Breast epithelium (tissue), 4 donors: ENCODE data around the gene CCDC77. TPM values are rescaled to one million over a fixed set of nuclear protein-coding genes. Genes with fewer than 3 reads are reported as not detected.
A peak's percentile ranks its signal among the peaks of the same experiment; 100 is the strongest.
"Not testable (repeated sequence)": the region's sequence is repeated elsewhere in the genome, so short reads cannot be mapped to it uniquely, and the experiment has no call there.

Experiments used
- DNase-seq, 2 donors: peaks; one replicate each; pipeline ENCODE4 v3.0.0-alpha.2; 2019; ENCODE audit warnings: low spot score in 2 of 2
- H3K27ac ChIP-seq, 2 donors: fragments of 200-600 bp; sonication (generic) in 1 of 2; one replicate each; pipeline ENCODE4 v1.5.1; 2016 to 2019; ENCODE audit warnings: mild to moderate bottlenecking in 1 of 2
- H3K27me3 ChIP-seq, 2 donors: fragments of 200-600 bp; sonication (generic) in 1 of 2; one replicate each; pipeline versions ENCODE4 v1.5.1 to v1.6.0; 2017 to 2019; ENCODE audit warnings: control low read depth in 1 of 2, mild to moderate bottlenecking in 1 of 2
- H3K36me3 ChIP-seq: fragments of 200-600 bp; one replicate; pipeline ENCODE4 v1.5.1; 2019
- H3K4me1 ChIP-seq, 2 donors: fragments of 200-600 bp; sonication (generic); one replicate each; pipeline ENCODE4 v1.5.1; 2016 to 2019; ENCODE audit warnings: control low read depth in 1 of 2
- H3K4me3 ChIP-seq, 3 donors: fragments of 200-600 bp; sonication (generic); 1 replicate in 2 of 3; 2 replicates in 1 of 3; pipeline ENCODE4 v1.5.1; 2016 to 2019; ENCODE audit warnings: mild to moderate bottlenecking in 3 of 3, moderate library complexity in 2 of 3
- H3K9me3 ChIP-seq, 2 donors: fragments of 200-600 bp; sonication (generic) in 1 of 2; one replicate each; pipeline ENCODE4 v1.5.1; 2016 to 2019; ENCODE audit warnings: control low read depth in 1 of 2
- POLR2A ChIP-seq: fragments of 450-650 bp; IDR thresholded peaks from one replicate; pipeline ENCODE4 v1.6.1; 2016; ENCODE audit warnings: antibody characterized with exemption, mild to moderate bottlenecking, moderate library complexity
- POLR2AphosphoS5 ChIP-seq, 3 donors: sonication (generic); formaldehyde crosslinking; IDR thresholded peaks; one replicate each; pipeline ENCODE4 v1.6.1; 2017; ENCODE audit warnings: antibody characterized with exemption in 3 of 3
- intact Hi-C: fragments of 100-400 bp; cut with DNase I; formaldehyde crosslinking; loops from one replicate; pipeline ENCODE4 v1.15.1; 2023; ENCODE audit warnings: low total_unique reads
- total RNA-seq, 3 donors: library from RNA; depleted of rRNA; stranded (reverse); fragments of >200 nt; gene quantifications; one replicate each; pipeline ENCODE4 v1.1.0, GENCODE V29; 2016
- TF ChIP-seq, protein P1 (sequence below), 3 donors: fragments of 450-650 bp; IDR thresholded peaks; one replicate each; pipeline ENCODE4 v1.5.1; 2016 to 2017; ENCODE audit warnings: antibody characterized with exemption in 3 of 3, mild to moderate bottlenecking in 3 of 3, moderate library complexity in 3 of 3

CCDC77 gene
- total RNA-seq = 1 to 10 TPM; 5.6 to 8.9 (median 7.5) TPM

DNA sequence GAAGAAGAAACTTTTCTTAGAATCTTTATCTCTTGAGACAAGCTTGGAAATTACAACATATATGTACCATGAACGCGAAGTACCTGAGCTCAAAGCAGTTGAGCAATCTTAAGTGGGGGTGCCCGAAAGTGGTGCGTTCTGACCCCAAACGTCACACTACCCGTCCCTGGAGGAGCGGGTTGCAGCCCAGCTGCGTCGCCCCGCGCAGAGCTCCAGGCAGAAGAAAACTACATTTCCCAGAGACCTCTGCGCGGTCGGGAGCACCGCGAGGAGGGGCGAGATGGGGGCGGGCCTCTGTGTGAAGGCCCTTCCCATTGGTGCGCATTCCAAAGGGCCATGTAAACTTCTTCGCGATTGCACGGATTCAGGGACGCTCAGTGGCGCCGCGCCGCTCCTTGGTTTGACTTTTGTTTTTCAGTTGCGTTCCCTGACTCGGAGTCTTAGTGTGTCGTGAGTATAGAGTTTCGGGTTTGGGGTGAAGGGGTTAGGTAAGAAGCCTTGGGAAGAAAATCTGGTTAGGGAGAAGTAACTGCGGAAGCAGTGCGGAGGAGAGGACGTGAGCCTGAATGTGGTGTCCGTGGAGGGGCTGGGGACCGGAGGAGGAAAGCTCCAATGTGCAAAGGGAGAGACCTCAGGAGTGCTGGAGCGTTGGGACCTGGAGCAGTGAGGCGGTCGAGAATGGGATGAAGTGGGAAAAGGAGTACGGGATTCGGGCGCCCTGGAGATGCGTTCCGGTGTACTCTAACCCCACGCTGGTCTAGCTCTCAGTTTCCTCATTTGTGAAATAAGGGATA is at the start of gene CCDC77:
Gene CCDC77 (plus strand): TSS at position 410 of the 794 bp plus-strand sequence. CDS start 7,740 bp downstream, outside the sequence.
- TF ChIP-seq POLR2A = no peak
- peak; percentile 46 to 60 (median 54) for TF ChIP-seq POLR2AphosphoS5 (IDR thresholded peaks at IDR 0.05)
- TF ChIP-seq, protein P1, sequence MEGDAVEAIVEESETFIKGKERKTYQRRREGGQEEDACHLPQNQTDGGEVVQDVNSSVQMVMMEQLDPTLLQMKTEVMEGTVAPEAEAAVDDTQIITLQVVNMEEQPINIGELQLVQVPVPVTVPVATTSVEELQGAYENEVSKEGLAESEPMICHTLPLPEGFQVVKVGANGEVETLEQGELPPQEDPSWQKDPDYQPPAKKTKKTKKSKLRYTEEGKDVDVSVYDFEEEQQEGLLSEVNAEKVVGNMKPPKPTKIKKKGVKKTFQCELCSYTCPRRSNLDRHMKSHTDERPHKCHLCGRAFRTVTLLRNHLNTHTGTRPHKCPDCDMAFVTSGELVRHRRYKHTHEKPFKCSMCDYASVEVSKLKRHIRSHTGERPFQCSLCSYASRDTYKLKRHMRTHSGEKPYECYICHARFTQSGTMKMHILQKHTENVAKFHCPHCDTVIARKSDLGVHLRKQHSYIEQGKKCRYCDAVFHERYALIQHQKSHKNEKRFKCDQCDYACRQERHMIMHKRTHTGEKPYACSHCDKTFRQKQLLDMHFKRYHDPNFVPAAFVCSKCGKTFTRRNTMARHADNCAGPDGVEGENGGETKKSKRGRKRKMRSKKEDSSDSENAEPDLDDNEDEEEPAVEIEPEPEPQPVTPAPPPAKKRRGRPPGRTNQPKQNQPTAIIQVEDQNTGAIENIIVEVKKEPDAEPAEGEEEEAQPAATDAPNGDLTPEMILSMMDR (IDR thresholded peaks at IDR 0.05) = peak in 1 of 3 donors; percentile 16
- H3K27ac ChIP-seq = peak within 1 kb of the TSS; percentile 21 to 67
- peaks cover 0 to 3% of the 10 kb centered on the region in 2 donors for H3K4me1 ChIP-seq
- H3K27me3 ChIP-seq = no peaks in the 10 kb centered on the region
- DNase-seq = peak; percentile 88 to 89
- intact Hi-C loops = no loop called here
- H3K36me3 ChIP-seq = no peaks in the 10 kb centered on the region
- H3K9me3 ChIP-seq = no peaks in the 10 kb centered on the region
- H3K4me3 ChIP-seq = peak within 1 kb of the TSS; percentile 61 to 72 (median 67)

DNA sequence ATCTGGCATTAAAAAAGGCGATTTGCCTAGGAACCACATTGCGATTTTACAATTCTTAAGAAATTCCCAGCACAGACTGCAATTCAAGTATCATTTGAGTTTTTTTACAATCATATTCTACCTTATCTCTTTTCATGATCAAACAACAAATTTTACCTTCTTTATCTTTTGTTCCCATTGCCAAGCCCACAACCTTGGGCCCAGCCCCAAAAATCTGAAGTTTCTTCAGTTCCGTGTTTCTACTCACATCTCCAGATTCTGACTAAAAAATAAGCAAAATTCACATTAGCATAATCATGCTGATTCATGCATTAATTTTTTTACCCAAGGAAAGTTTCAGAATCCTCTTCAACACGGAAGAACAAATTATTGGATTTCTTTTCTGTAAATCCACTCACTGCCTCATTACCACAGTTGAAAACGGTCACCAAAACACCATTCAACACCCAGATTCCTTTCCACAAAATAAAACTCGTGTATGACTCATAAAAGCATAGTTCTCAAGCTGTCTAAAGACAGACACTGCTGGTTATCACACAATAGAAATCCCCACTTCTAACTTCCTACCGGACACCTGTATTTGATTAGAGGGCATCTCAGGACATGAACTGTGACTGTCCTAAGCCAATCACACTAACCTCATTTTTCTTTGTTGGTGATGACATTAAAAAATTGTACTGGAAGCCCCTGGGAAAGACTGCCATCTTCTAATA is 45.0 kb upstream of the CCDC77 start:
- Histone ChIP-seq H3K27me3 (no peaks in the 10 kb centered on the region), H3K36me3 (peaks cover 20% of the 10 kb centered on the region), H3K4me3 (no peak overlapping the region), H3K9me3 (peaks cover 8 to 13% of the 10 kb centered on the region in 2 donors), H3K27ac (no peak overlapping the region), H3K4me1 (no peaks in the 10 kb centered on the region)
- no peak for DNase-seq
- intact Hi-C loops = no loop called here
- no peak for TF ChIP-seq POLR2A
- TF ChIP-seq, protein P1 (IDR thresholded peaks at IDR 0.05) = no peak
- no peak for TF ChIP-seq POLR2AphosphoS5 (IDR thresholded peaks at IDR 0.05)

DNA sequence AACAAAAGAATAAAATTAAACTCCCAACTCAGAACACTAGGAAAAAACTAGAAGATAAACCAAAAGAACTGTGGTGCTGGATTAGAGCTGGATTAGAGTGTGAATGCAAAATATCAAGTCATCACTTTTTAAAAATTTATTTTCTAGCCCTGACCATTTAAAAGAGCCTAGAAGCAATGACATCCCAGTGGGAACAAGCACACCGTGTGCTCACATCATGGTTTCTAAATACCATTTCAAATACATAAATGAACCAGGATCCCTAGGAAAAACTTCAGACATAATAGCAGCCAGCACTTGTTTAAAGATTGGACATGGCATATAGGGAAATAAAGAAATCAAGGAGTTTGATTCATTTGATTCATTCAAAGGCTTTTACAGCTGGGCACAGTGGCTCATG is 42.4 kb upstream of the CCDC77 start:
- no peak for DNase-seq
- Histone ChIP-seq H3K9me3 (peaks cover 8 to 15% of the 10 kb centered on the region in 2 donors), H3K4me1 (no peaks in the 10 kb centered on the region), H3K27ac (no peak overlapping the region), H3K4me3 (no peak overlapping the region), H3K36me3 (peaks cover 16% of the 10 kb centered on the region), H3K27me3 (no peaks in the 10 kb centered on the region)
- TF ChIP-seq POLR2A (no peak), POLR2AphosphoS5 (IDR thresholded peaks at IDR 0.05) (no peak)
- TF ChIP-seq, protein P1 (IDR thresholded peaks at IDR 0.05) = no peak
- intact Hi-C loops = no loop called here

DNA sequence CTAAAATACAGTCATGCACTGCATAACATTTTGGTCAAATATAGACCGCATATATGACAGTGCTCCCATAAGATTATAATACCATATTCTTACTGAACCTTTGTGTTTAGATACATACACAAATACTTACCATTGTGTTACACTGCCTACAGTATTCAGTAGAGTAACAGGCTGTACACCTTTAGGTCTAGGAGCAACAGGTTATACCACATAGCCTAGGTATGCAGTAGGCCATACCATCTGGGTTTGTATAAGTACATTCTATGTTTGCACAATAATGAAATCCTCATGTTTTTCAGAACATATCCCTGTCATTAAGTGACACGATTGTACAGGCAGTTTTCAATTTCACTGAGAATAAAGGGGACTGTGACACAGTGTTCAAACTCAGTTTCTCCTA is 34.6 kb upstream of the CCDC77 start:
- Histone ChIP-seq H3K27me3 (no peaks in the 10 kb centered on the region), H3K36me3 (peaks cover 14% of the 10 kb centered on the region), H3K27ac (no peak overlapping the region), H3K4me3 (no peak overlapping the region), H3K9me3 (peaks cover 5 to 16% of the 10 kb centered on the region in 2 donors), H3K4me1 (no peaks in the 10 kb centered on the region)
- TF ChIP-seq POLR2A = no peak
- TF ChIP-seq, protein P1 (IDR thresholded peaks at IDR 0.05) = no peak
- no peak for TF ChIP-seq POLR2AphosphoS5 (IDR thresholded peaks at IDR 0.05)
- DNase-seq = no peak
- intact Hi-C loops = loop anchor here (10.0 kb wide), 1 partner anchor 968 kb away; no protein-coding TSS in a partner anchor

DNA sequence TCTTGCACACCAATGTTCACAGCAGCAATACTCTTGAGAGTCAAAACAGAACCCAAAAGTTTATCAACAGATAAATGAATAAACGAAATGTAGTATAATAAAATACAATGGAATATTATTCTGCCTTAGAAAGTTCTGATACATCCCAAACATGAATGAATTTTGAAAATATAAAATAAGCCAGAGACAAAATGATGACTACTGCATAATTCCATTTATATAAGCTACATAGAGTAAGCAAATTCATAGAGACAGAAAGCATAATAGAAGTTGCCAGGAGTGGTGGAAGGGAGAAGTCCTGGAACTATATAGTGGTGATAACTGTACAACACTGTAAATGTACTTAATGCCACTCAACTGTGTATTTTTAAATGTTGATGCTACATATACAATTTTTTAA is 33.5 kb upstream of the CCDC77 start:
- no peak for DNase-seq

DNA sequence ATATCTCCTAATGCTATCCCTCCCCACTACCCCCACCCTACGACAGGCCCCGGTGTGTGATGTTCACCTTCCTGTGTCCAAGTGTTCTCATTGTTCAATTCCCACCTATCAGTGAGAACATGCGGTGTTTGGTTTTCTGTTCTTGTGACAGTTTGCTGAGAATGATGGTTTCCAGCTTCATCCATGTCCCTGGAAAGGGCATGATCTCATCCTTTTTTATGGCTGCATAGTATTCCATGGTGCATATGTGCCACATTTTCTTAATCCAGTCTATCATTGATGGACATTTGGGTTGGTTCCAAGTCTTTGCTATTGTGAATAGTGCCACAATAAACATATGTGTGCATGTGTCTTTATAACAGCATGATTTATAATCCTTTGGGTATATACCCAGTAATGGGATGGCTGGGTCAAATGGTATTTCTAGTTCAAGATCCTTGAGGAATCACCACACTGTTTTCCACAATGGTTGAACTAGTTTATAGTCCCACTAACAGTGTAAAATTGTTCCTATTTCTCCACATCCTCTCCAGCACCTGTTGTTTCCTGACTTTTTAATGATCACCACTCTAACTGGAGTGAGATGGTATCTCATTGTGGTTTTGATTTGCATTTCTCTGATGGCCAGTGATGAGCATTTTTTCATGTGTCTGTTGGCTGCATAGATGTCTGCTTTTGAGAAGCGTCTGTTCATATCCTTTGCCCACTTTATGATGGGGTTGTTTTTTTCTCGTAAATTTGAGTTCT is 30.5 kb upstream of the CCDC77 start:
- intact Hi-C loops, H3K4me3 ChIP-seq, H3K4me1 ChIP-seq, H3K27ac ChIP-seq, DNase-seq, H3K36me3 ChIP-seq, H3K9me3 ChIP-seq, H3K27me3 ChIP-seq: not testable (repeated sequence)

More for the DNA sequence above, 33.5 kb upstream of the CCDC77 start:
- TF ChIP-seq, protein P1 (IDR thresholded peaks at IDR 0.05) = no peak
- TF ChIP-seq POLR2AphosphoS5 (IDR thresholded peaks at IDR 0.05) = no peak
- TF ChIP-seq POLR2A = no peak
- peaks cover 14% of the 10 kb centered on the region for H3K36me3 ChIP-seq
- no peak overlapping the region for H3K27ac ChIP-seq
- H3K9me3 ChIP-seq = peaks cover 5 to 16% of the 10 kb centered on the region in 2 donors
- intact Hi-C loops = loop anchor here (10.0 kb wide), 1 partner anchor 967 kb away; no protein-coding TSS in a partner anchor
- no peaks in the 10 kb centered on the region for H3K27me3 ChIP-seq
- no peak overlapping the region for H3K4me3 ChIP-seq
- no peaks in the 10 kb centered on the region for H3K4me1 ChIP-seq
